Measurements from ENCODE around the gene LRP11.

GRCh38 chr6:149806127-149806526 lies 58.0 kb downstream of the LRP11 start:
- TF ChIP-seq CTCF (conservative IDR thresholded peaks at IDR 0.05; ENCODE audit: low read length) = no peak
- no peak for TF ChIP-seq EZH2phosphoT487 (IDR thresholded peaks at IDR 0.05; ENCODE audit: borderline replicate concordance, low read depth, low read length)

Data from OCI-LY7 (cell line).